MCF 10A (cell line): Measurements from ENCODE around the gene HLX. TPM values are rescaled to one million over a fixed set of nuclear protein-coding genes. Genes with fewer than 3 reads are reported as not detected.

Source experiments
- BruUV-seq: library from RNA; stranded (reverse); fragments of 400-500 nt; replicated peaks from 2 replicates; lab custom pipeline; 2021; lab: Mats Ljungman, UMichigan
- CTCF ChIA-PET: fragments of 300-600 bp; sonication (Branson Sonifier 250); formaldehyde crosslinking; extraction: SDS; loops from one replicate; lab custom pipeline; 2021; ENCODE audit warnings: antibody characterized with exemption, inconsistent platforms; lab: Yijun Ruan, JAX
- POLR2A ChIA-PET: fragments of 300-600, 350-650 bp; sonication (Branson Sonifier 250); formaldehyde crosslinking; extraction: SDS; loops from one replicate; lab custom pipeline; 2020; ENCODE audit warnings: antibody characterized with exemption, inconsistent platforms; lab: Yijun Ruan, JAX
- DNase-seq: peaks from one replicate; pipeline ENCODE4 v3.0.0-alpha.2; 2018; ENCODE audit not compliant: unreplicated experiment
- H3K27ac Mint-ChIP-seq: one replicate; pipeline ENCODE4 v1.8.0; 2022; ENCODE audit warnings: mild to moderate bottlenecking, low read depth, mixed read lengths; ENCODE audit not compliant: unreplicated experiment
- H3K27me3 Mint-ChIP-seq: one replicate; pipeline ENCODE4 v1.8.0; 2022; ENCODE audit warnings: mixed read lengths; ENCODE audit not compliant: insufficient read depth, unreplicated experiment
- H3K36me3 Mint-ChIP-seq: one replicate; pipeline ENCODE4 v1.8.0; 2022; ENCODE audit warnings: mild to moderate bottlenecking, moderate library complexity, mixed read lengths; ENCODE audit not compliant: insufficient read depth, unreplicated experiment
- H3K4me1 Mint-ChIP-seq: one replicate; pipeline ENCODE4 v1.8.0; 2022; ENCODE audit warnings: mixed read lengths; ENCODE audit not compliant: insufficient read depth, unreplicated experiment
- H3K4me3 Mint-ChIP-seq: one replicate; pipeline ENCODE4 v1.8.0; 2022; ENCODE audit warnings: mild to moderate bottlenecking, moderate library complexity, mixed read lengths; ENCODE audit not compliant: unreplicated experiment
- H3K9me3 Mint-ChIP-seq: one replicate; pipeline ENCODE4 v1.8.0; 2022; ENCODE audit warnings: mixed read lengths; ENCODE audit not compliant: unreplicated experiment
- intact Hi-C: fragments of 100-400 bp; cut with micrococcal nuclease; formaldehyde crosslinking; loops from 2 replicates; pipeline ENCODE4 v1.14.1; 2022
- total RNA-seq: library from RNA; stranded (reverse); gene quantifications from 2 replicates; pipeline ENCODE4 v1.2.3, GENCODE V29; 2022
- TF ChIP-seq, protein P1 (sequence below): fragments of 200-600 bp; IDR thresholded peaks from one replicate; pipeline ENCODE4 v1.8.0; 2022; ENCODE audit warnings: antibody characterized with exemption, mild to moderate bottlenecking; ENCODE audit not compliant: unreplicated experiment

The HLX gene
- total RNA-seq, 1 experiment from 2014 or later, result 2.3 TPM

- Mint-ChIP-seq H3K36me3 (no peaks in the 10 kb centered on the region), H3K4me3 (no peak overlapping the region), H3K9me3 (no peaks in the 10 kb centered on the region), H3K4me1 (no peaks in the 10 kb centered on the region), H3K27me3 (peaks cover 12% of the 10 kb centered on the region), H3K27ac (no peak overlapping the region)
- no peak for DNase-seq
- intact Hi-C loops, result no loop called here
- ChIA-PET POLR2A (interaction anchor here (0.5 kb wide), 1 partner anchor 11 kb away, joined by 4 read pairs; the partner anchor contains the start of gene HLX), CTCF (interaction anchor here (0.5 to 2.1 kb wide), 11 partner anchors 11 to 1020 kb away, joined by 3 to 7 read pairs (median 3); partner anchors contain the start of gene HLX)
- TF ChIP-seq, protein P1, sequence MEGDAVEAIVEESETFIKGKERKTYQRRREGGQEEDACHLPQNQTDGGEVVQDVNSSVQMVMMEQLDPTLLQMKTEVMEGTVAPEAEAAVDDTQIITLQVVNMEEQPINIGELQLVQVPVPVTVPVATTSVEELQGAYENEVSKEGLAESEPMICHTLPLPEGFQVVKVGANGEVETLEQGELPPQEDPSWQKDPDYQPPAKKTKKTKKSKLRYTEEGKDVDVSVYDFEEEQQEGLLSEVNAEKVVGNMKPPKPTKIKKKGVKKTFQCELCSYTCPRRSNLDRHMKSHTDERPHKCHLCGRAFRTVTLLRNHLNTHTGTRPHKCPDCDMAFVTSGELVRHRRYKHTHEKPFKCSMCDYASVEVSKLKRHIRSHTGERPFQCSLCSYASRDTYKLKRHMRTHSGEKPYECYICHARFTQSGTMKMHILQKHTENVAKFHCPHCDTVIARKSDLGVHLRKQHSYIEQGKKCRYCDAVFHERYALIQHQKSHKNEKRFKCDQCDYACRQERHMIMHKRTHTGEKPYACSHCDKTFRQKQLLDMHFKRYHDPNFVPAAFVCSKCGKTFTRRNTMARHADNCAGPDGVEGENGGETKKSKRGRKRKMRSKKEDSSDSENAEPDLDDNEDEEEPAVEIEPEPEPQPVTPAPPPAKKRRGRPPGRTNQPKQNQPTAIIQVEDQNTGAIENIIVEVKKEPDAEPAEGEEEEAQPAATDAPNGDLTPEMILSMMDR, result no peak
- no TSS peak for BruUV-seq
Observed at GRCh38 chr1:220889848-220890287, 10.6 kb downstream of the HLX start.

DNA sequence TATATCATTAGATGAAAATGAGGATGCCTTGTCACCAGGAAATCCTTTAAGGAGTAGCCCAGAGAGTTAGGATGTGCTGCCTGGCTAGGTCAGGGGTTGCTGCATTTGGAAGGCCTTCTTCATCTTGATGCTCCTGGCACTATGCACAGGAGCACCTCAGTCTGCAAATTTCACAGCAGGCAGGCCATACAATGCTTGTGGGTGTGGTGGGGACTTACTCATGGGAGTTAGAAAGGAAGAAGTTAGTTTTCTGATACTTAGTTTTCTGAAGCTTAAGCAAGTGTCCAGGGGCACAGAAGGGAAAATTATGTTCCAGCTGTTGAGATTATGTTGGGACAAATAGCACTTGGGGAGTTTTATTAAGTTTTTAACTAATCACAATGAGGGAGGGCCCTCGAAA is 11.4 kb downstream of the HLX start:
- Mint-ChIP-seq H3K27me3 (peaks cover 12% of the 10 kb centered on the region), H3K9me3 (no peaks in the 10 kb centered on the region), H3K27ac (no peak overlapping the region), H3K4me1 (no peaks in the 10 kb centered on the region), H3K36me3 (no peaks in the 10 kb centered on the region), H3K4me3 (no peak overlapping the region)
- intact Hi-C loops, result no loop called here
- DNase-seq, result no peak
- TF ChIP-seq, protein P1, result no peak
- ChIA-PET POLR2A (interaction anchor here (0.6 kb wide), 1 partner anchor 12 kb away, joined by 3 read pairs; no protein-coding TSS in a partner anchor), CTCF (interaction anchor here (0.6 to 1.6 kb wide), 4 partner anchors 15 to 541 kb away, joined by 3 to 7 read pairs (median 4); no protein-coding TSS in a partner anchor)
- BruUV-seq, result no TSS peak

DNA sequence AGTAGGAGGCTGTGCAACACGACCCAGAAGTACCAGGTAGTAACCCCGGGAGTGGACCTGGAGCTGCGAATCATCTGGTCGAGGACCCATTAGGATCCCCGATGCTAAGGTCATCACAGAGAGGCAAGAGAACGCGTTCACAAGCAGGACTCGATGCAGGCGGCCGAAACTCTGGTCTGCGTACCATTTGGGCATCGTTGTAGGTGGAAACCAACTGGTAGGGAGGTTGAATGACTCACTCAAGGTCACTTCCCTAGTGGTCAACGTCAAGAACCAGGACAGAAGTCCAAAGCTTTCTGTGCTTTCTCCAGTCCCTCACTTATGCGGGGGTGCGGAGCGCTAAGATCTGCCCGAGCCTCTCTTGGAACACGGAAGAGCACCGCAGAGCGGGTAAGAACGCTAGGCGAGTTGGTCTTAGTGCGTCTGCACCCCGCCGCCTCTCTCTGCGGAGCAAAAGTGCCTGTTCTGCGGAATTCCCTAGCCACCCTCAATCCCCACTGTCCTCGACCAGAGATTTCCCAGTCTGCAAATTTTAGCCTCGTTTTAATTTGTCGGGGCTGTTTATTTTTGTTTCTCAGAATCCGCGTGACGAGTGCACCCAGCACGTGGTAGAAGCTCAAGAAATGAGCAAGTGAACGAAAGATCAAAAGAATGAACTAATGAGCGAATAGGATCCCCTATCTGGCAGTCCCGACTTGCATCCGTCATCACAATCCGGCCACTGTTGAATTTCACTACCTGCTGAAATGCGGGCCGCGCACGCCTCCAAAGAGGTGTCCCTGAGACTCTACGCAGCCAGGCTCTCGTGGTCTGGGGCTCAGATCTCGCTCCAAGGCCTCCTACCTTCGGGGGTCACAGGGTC is 12.2 kb downstream of the HLX start:
- H3K9me3 Mint-ChIP-seq, result no peaks in the 10 kb centered on the region
- H3K36me3 Mint-ChIP-seq, result no peaks in the 10 kb centered on the region
- no peaks in the 10 kb centered on the region for H3K4me1 Mint-ChIP-seq
- H3K4me3 Mint-ChIP-seq, result no peak overlapping the region
- H3K27me3 Mint-ChIP-seq, result peaks cover 12% of the 10 kb centered on the region
- CTCF ChIA-PET, result interaction anchor here (0.6 to 1.3 kb wide), 4 partner anchors 18 to 1742 kb away, joined by 3 to 5 read pairs (median 4); no protein-coding TSS in a partner anchor
- POLR2A ChIA-PET, result interaction anchor here (1.2 kb wide), 1 partner anchor 9 kb away, joined by 5 read pairs; no protein-coding TSS in a partner anchor
- TF ChIP-seq, protein P1, result no peak
- intact Hi-C loops, result no loop called here
- BruUV-seq, result no TSS peak
- no peak for DNase-seq
- no peak overlapping the region for H3K27ac Mint-ChIP-seq

DNA sequence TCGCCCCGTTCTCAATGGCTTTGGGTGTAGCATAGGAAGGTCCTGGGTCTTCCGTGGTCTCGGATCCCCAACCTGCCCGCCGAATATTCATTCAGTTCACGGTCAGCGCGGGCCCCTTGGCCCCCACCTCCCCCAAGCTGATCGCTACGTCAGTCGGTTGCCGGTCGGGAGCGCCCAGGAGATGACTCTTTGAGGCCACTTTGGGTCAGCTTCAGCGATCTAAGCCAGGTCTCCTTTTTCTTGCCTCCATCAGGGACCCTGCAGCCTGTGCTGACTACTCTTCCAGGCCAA is 12.8 kb downstream of the HLX start:
- Mint-ChIP-seq H3K9me3 (no peaks in the 10 kb centered on the region), H3K36me3 (no peaks in the 10 kb centered on the region), H3K27me3 (peaks cover 12% of the 10 kb centered on the region), H3K4me1 (no peaks in the 10 kb centered on the region), H3K27ac (no peak overlapping the region), H3K4me3 (no peak overlapping the region)
- BruUV-seq, result no TSS peak
- TF ChIP-seq, protein P1, result no peak
- ChIA-PET POLR2A (interaction anchor here (0.9 to 1.2 kb wide), 2 partner anchors 10 to 15 kb away, joined by 3 to 5 read pairs; no protein-coding TSS in a partner anchor), CTCF (interaction anchor here (0.7 to 1.3 kb wide), 4 partner anchors 17 to 413 kb away, joined by 3 to 5 read pairs (median 4); no protein-coding TSS in a partner anchor)
- no peak for DNase-seq
- intact Hi-C loops, result no loop called here
